ENCODE measurements around the gene HMHB1. TPM values are rescaled to one million over a fixed set of nuclear protein-coding genes. Genes with fewer than 3 reads are reported as not detected.

The HMHB1 gene
- total RNA-seq, 1 experiment from 2014 or later: not detected

GRCh38 chr5:143841446-143841845 lies 29.5 kb downstream of the HMHB1 start:
- intact Hi-C loops (cut with micrococcal nuclease; ENCODE audit: unreplicated experiment): no loop called here
- H3K27me3 Mint-ChIP-seq (ENCODE audit: unreplicated experiment): no peaks in the 10 kb centered on the region
- TF ChIP-seq CTCF (IDR thresholded peaks at IDR 0.05; ENCODE audit: unreplicated experiment): no peak
- CTCF ChIA-PET: no interaction called here
- H3K9me3 Mint-ChIP-seq (ENCODE audit: low read depth, unreplicated experiment): no peaks in the 10 kb centered on the region
- H3K36me3 Mint-ChIP-seq (ENCODE audit: insufficient read depth, unreplicated experiment): no peaks in the 10 kb centered on the region
- H3K27ac Mint-ChIP-seq (ENCODE audit: unreplicated experiment): no peak overlapping the region
- DNase-seq: no peak
- H3K4me3 Mint-ChIP-seq (ENCODE audit: low read depth, unreplicated experiment): no peak overlapping the region
- no peaks in the 10 kb centered on the region for H3K4me1 Mint-ChIP-seq (ENCODE audit: low read depth, unreplicated experiment)
- BruUV-seq (replicated peaks): no TSS peak

GRCh38 chr5:143842920-143843319 lies 31.0 kb downstream of the HMHB1 start:
- Mint-ChIP-seq H3K4me3 (ENCODE audit: low read depth, unreplicated experiment) (no peak overlapping the region), H3K9me3 (ENCODE audit: low read depth, unreplicated experiment) (no peaks in the 10 kb centered on the region), H3K27ac (ENCODE audit: unreplicated experiment) (no peak overlapping the region), H3K36me3 (ENCODE audit: insufficient read depth, unreplicated experiment) (no peaks in the 10 kb centered on the region), H3K4me1 (ENCODE audit: low read depth, unreplicated experiment) (no peaks in the 10 kb centered on the region), H3K27me3 (ENCODE audit: unreplicated experiment) (no peaks in the 10 kb centered on the region)
- no TSS peak for BruUV-seq (replicated peaks)
- intact Hi-C loops (cut with micrococcal nuclease; ENCODE audit: unreplicated experiment): no loop called here
- CTCF ChIA-PET: no interaction called here
- no peak for DNase-seq
- TF ChIP-seq CTCF (IDR thresholded peaks at IDR 0.05; ENCODE audit: unreplicated experiment): no peak

GRCh38 chr5:143843461-143843860 lies 31.5 kb downstream of the HMHB1 start:
- Mint-ChIP-seq H3K9me3 (ENCODE audit: low read depth, unreplicated experiment) (no peaks in the 10 kb centered on the region), H3K36me3 (ENCODE audit: insufficient read depth, unreplicated experiment) (no peaks in the 10 kb centered on the region), H3K4me3 (ENCODE audit: low read depth, unreplicated experiment) (no peak overlapping the region), H3K27ac (ENCODE audit: unreplicated experiment) (no peak overlapping the region), H3K4me1 (ENCODE audit: low read depth, unreplicated experiment) (no peaks in the 10 kb centered on the region), H3K27me3 (ENCODE audit: unreplicated experiment) (no peaks in the 10 kb centered on the region)
- no peak for TF ChIP-seq CTCF (IDR thresholded peaks at IDR 0.05; ENCODE audit: unreplicated experiment)
- intact Hi-C loops (cut with micrococcal nuclease; ENCODE audit: unreplicated experiment): no loop called here
- no peak for DNase-seq
- CTCF ChIA-PET: no interaction called here
- no TSS peak for BruUV-seq (replicated peaks)

- peak; percentile 22 for DNase-seq
- H3K9me3 Mint-ChIP-seq (ENCODE audit: low read depth, unreplicated experiment): peaks cover 6% of the 10 kb centered on the region
- intact Hi-C loops (cut with micrococcal nuclease; ENCODE audit: unreplicated experiment): no loop called here
- TF ChIP-seq CTCF (IDR thresholded peaks at IDR 0.05; ENCODE audit: unreplicated experiment): no peak
- no peak overlapping the region for H3K4me3 Mint-ChIP-seq (ENCODE audit: low read depth, unreplicated experiment)
- BruUV-seq (replicated peaks): no TSS peak
- H3K4me1 Mint-ChIP-seq (ENCODE audit: low read depth, unreplicated experiment): no peaks in the 10 kb centered on the region
- no peaks in the 10 kb centered on the region for H3K36me3 Mint-ChIP-seq (ENCODE audit: insufficient read depth, unreplicated experiment)
- CTCF ChIA-PET: interaction anchor here (0.6 to 0.7 kb wide), 2 partner anchors 378 to 843 kb away, joined by 3 to 7 read pairs; no protein-coding TSS in a partner anchor
- H3K27me3 Mint-ChIP-seq (ENCODE audit: unreplicated experiment): no peaks in the 10 kb centered on the region
- H3K27ac Mint-ChIP-seq (ENCODE audit: unreplicated experiment): no peak overlapping the region
These were observed 38.2 kb downstream of the HMHB1 start for GRCh38 chr5:143850050-143850683.
